Panc1 (cell line): ENCODE data around the gene DROSHA.

ENCODE experiments used
- CTCF ChIP-seq: fragments of 450-650 bp; IDR thresholded peaks from 2 replicates; pipeline ENCODE4 v1.5.1; 2017; ENCODE audit warnings: mild to moderate bottlenecking
- POLR2AphosphoS5 ChIP-seq: IDR thresholded peaks from 2 replicates; pipeline ENCODE4 v1.6.1; 2012; ENCODE audit warnings: mild to moderate bottlenecking, low read depth, low read length, moderate library complexity
- REST ChIP-seq, 2 experiments: IDR thresholded peaks; 2 replicates each; pipeline ENCODE4 v1.6.1; 2011 to 2012; ENCODE audit warnings: low read depth in 2 of 2, control low read depth in 1 of 2, low read length in 1 of 2, mild to moderate bottlenecking in 1 of 2, moderate library complexity in 1 of 2; ENCODE audit not compliant: insufficient read depth in 1 of 2
- SIN3A ChIP-seq: IDR thresholded peaks from 2 replicates; pipeline ENCODE4 v1.6.1; 2012; ENCODE audit warnings: low read depth, mild to moderate bottlenecking, low read length, moderate library complexity, borderline replicate concordance; ENCODE audit not compliant: insufficient read depth
- TCF7L2 ChIP-seq: IDR thresholded peaks from 2 replicates; pipeline ENCODE4 v1.6.1; 2011; ENCODE audit warnings: mild to moderate bottlenecking, low read depth, low read length, inconsistent platforms

- no peak for TF ChIP-seq CTCF
- TF ChIP-seq POLR2AphosphoS5: no peak
- TF ChIP-seq REST (IDR thresholded peaks at IDR 0.05; ENCODE audit: insufficient read depth in 1 of 2, low read depth in 2 of 2, low read length in 1 of 2): no peak
- TF ChIP-seq SIN3A: no peak
- no peak for TF ChIP-seq TCF7L2
Observed at GRCh38 chr5:31390256-31390655, 141.6 kb downstream of the DROSHA start.
